GM19468 (cell line): ENCODE results near the gene STXBP1.
"Not testable (repeated sequence)": the region's sequence is repeated elsewhere in the genome, so short reads cannot be mapped to it uniquely, and the experiment has no call there.

Experiments
- ATAC-seq: cut with Tn5 transposase; IDR thresholded peaks from one replicate; pipeline ENCODE4 v1.9.1; 2021; ENCODE audit warnings: mild to moderate bottlenecking, moderate library complexity, moderate number of reproducible peaks; ENCODE audit not compliant: unreplicated experiment; ENCODE audit errors: extremely low read depth

Gene STXBP1

DNA sequence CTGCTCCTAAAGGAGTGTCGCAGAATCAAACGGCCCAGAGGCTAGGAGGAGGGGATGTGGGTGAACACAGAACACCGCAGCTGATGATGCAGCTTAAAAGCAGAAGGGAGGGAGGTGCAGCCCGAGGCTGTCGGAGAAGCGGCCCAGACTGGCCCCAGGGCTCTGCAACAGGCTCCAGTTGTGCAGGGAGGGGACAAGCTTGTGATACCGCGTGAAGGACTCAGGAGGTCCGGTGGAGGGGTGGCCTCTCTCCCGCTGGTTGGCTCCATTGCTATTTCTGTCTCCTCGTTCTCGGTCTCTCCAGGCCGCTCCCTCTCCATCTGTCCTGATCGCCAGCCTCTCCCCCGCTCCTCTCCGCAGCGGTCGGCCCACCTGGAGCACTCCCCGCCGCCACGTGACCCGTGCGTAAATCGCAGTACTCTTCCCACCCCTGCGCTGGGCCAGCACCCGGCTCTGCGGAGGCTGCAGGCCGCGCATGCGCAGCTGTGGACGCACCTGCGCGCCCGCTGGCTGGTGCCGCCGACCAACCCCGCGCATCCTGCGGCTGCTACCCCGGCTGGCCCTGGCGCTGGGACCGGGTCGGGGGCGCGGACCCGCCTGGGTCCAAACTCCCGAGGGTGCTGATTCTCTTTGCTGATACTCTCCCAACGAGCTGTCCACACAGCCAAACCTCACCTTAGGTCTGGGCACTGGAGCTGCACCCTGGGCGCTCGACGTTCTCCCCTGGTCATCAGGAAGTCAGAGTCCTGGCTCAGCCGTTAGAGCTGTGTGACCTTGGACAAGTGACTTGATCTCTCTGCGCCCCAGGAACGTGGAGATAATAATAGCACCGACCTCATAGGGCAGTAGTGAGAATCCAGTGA is 3.7 kb upstream of the STXBP1 start:
- no peak for ATAC-seq

- ATAC-seq: no peak
Observed at GRCh38 chr9:127611603-127611898, 526 bp upstream of the STXBP1 start.

DNA sequence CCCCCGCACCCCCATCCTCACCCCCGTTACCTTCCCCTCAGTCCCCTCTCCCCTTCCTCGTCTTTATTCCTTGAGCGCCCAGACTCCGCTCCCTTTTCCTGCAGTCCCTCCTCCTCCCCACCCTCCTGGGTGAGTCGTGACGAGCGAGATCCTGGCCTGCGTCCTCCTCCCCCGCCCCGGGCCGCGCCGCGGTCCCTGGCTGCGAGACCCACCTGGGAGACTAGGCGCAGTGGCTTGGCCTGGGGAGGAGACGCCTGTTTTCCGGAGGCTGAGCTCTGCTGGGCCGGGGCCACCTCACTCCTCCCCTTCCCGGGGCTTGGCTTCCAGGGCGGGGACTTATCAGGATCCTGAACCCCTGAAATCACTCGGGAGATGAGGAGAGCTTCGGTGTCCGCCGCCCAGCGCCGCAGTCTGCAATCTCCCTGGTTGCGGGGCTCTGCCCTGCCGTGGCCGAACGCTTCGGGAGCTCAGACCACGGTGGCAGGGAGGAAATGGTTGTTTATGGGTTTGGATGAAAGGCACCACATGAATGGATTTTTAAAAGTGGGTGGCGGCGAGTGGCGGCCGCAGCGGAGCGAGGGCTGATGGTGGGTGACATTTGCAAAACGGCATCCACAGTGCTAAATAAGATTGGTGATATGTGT is 984 bp downstream of the STXBP1 start:
- ATAC-seq: no peak

GRCh38 chr9:127613583-127613954 is 1.5 kb downstream of the STXBP1 start:
- ATAC-seq: no peak

GRCh38 chr9:127614961-127615360 is 2.9 kb downstream of the STXBP1 start:
- ATAC-seq: no peak

- not testable (repeated sequence) for ATAC-seq
Observed at GRCh38 chr9:127621339-127621970, 9.4 kb downstream of the STXBP1 start.

- no peak for ATAC-seq
Observed at GRCh38 chr9:127626752-127627493, 14.8 kb downstream of the STXBP1 start.

- no peak for ATAC-seq
Observed at GRCh38 chr9:127627494-127627855, 15.4 kb downstream of the STXBP1 start.

DNA sequence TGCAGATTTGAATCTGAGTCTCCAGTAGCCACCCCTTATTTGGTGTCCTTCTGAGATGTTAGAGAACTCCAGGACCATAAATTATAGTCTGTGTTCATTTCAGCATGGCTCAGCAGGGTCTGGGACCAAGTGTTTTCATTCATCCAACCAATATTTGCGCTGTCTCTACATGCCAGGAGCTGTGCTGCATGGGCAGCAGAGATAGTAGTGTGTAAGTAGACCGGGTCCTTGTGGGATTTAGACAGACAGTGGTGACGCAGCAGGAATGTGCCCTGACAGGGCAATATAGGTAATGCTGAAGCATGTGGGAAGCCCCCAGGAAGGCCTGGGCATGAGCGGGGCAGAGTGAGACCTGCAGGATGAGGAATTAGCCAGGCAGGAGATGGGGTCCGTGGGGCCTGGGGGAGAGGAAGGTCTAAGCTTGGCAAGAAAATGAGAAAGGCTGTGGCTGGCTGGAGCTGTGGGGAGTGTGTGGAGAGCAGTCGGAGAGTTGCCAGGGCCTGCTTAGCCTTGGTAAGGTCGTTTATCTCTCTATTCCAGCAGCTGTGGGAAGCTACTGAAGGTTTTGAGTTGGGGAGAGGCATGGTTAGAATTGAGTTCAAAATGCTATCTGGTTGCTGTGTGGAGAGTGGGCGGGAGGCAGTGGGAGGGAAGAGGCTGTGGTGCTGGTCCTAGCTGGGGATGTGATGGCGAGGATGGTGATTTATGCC is 16.8 kb downstream of the STXBP1 start:
- no peak for ATAC-seq

DNA sequence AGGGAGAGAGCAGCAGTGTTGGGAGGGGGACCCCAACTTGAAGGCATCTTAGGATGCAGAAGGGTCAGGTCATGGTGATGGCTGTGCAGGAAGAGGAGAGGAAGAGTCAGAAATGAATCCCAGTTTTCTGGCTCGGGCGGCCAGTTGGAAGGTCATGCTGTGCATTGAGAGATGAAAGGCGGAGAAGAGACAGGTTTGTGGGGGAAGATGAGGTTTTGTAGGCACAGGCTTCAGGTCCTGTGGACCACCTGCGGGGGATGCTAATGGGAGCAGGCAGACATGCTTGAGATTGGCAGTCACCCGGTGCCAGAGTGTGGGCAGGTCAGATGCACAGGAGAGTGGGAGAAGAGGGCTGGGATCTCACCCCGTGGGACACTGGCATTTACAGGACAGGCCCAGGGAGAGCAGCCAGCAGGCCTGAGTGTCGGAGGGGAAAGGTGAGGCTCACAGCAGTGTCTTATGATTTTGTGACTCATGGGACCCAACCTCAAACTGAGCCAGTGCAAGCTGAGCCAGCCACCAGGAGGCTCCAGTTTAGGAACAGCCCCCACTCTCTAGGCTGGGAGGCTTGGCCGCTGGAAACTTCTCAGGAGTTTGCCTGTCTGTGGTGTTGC is 17.5 kb downstream of the STXBP1 start:
- ATAC-seq: no peak

DNA sequence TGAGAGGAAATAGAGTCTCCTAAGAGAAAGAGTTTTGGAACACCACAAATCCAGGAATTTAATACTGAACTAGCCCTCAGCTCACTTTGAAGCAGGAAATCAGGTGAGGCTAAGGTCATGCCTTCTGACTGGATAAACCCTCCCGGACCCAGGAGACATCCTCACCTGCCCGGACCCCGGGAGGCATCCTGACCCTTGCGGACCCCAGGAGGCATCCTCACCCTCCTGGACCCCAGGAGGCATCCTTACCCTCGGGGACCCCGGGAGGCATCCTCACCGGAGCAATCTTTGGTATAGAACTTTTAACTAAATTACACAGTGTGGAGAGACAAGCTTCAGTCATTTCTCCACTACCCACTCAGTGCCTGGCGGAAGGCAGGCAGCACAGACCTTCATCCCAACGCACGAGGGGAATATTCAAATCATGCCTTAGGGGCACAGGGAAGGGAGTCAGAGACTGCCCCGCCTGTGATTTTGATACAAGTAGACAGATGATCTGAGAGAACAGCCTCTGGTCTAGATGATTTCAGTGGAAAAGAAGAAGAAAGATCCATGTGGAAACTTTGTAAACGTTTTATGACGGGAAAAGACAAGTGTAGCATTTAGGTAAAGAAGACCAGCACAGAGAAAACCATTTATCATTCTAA is 21.3 kb downstream of the STXBP1 start:
- ATAC-seq: no peak

DNA sequence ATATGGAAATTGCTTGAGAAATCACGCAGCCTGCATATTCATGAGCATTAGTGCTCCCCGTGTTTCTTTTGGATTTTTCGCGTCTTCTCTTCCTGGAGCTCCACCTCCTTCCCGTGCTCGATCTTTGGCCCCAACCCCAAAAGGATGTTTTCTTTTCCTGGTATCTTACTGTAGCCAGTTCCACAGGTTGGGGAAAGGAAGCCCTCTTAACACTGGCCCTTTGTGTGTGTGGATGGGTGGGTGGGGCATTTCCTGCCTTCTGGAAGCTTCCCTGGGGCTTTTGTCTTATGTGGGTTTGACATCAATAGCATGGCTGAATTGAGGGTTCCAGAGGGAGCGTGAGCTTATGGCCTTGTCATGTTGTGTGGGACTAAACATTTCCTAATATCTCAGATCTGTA is 21.9 kb downstream of the STXBP1 start:
- no peak for ATAC-seq

- no peak for ATAC-seq
Observed at GRCh38 chr9:127634698-127635097, 22.6 kb downstream of the STXBP1 start.

GRCh38 chr9:127635201-127635735 is 23.2 kb downstream of the STXBP1 start:
- no peak for ATAC-seq

DNA sequence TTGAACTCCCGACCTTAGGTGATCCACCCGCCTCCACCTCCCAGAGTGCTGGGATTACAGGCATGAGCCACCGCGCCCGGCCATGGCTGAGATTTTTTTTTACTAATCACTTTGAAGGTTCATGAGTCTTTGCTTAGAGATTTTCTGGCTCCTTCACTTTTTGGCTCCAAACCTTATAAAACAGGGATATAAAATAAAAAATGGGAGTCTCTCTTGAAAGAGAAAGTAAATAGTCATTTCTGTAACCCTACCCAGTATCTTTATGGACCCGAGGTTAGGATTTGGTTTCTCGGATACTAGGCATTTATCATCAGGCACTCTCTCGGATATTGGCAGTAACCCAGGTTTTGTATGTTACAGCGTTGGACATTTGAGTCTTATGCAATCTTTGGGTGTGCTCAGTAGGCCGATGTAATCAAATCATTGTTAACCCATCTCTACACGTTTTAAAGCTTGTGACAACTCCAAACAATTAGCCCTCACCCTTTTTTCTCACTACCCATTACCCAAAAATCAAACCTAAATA is 25.3 kb downstream of the STXBP1 start:
- ATAC-seq: no peak

DNA sequence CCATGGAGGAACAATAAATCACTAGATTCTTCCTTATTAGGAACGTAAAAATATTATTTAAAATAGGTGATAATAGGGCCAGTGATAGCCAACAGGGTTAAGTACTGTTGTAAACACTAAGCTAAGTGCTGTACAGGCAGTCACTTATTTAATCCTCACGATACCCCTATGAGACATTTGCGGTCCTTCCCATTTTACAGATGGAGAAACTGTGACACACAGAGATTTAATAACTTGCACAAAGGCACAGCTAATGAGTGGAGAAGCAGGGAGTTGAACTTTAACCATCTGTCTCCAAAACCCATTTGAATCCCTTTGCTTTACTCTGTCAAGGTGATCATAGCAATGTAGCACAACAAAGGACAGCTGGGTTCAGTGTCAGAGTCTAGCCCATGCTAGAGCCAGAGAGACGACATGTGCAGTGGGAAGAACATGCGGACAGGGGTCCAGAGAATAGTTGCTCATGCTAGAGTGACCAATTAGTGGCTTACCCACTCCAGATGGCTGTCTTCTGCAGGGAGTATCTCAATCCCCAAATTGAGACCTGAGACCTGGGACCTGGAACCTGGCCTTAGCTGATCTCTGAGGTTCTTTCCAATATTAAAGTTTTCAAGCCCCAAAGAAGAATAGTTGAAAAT is 28.9 kb downstream of the STXBP1 start:
- ATAC-seq: no peak

DNA sequence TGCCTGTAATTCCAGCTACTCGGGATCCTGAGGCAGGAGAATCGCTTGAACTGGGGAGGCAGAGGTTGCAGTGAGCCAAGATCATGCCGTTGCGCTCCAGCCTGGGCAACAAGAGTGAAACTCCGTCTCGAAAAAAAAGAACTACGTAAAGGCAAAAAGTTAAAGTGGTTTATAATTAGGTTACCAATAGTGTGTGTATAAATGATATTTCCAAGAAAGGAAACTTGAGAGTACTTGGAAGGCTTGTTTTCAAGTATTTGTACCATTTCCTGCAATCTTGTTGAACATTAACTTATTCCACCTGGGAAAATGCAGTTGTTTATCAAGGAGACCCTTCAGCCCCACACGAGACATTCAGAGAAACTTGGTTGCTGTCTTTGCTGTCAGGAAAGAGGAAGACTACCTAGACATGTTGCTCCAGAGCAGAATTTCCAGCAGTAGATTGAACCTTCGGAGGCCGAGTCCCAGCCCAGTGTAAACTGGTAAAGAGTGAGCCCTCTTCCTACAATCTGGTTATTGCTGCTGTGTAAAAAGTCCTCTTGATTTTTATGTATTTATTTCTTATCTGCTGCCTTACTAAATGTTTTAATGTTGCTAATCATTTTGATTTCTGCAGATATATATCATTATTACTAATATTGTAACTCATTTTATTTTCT is 30.1 kb downstream of the STXBP1 start:
- no peak for ATAC-seq
